Measurements from ENCODE around the gene NR3C1.

NR3C1 gene

DNA sequence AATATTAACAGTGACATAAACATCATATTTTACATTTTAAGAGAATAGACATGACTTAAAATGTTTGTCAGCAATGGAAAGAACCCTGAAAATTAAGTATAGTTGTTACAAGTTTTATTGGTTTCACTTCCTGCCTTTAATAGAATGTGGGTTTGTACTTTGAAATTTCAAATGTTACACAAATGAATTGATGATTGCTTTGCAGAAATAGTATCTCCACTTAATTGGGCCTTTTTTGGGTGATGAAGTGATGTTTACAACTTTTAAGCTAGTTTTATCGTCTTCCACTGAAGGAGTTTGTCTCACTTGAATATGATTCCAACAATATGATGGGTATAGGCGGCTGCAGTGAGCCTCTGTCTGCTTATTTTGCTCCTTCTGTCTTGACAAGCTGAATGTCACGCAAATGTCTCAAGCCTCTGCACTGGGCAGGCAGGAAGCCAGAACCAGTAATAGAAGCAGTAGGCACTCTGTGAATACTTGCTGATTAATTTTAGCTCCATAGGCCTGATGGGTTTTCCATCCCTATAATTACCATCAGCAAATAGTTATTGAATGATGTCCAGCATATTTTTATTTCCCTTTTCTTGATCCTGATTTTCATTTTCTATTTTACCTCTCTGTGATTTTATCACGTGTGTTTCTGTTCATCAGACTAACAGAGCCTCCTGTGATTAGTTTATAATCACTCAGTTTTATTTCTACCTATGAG is 10.6 kb upstream of the NR3C1 start:
- WGBS = 96% methylated on average over 3 of the region's 4 CpGs
- H2BK15ac ChIP-seq (ENCODE audit: low read depth, poor library complexity, severe bottlenecking) = no peak overlapping the region
- no peak overlapping the region for H2BK12ac ChIP-seq (ENCODE audit: low read length in 2 of 2)

DNA sequence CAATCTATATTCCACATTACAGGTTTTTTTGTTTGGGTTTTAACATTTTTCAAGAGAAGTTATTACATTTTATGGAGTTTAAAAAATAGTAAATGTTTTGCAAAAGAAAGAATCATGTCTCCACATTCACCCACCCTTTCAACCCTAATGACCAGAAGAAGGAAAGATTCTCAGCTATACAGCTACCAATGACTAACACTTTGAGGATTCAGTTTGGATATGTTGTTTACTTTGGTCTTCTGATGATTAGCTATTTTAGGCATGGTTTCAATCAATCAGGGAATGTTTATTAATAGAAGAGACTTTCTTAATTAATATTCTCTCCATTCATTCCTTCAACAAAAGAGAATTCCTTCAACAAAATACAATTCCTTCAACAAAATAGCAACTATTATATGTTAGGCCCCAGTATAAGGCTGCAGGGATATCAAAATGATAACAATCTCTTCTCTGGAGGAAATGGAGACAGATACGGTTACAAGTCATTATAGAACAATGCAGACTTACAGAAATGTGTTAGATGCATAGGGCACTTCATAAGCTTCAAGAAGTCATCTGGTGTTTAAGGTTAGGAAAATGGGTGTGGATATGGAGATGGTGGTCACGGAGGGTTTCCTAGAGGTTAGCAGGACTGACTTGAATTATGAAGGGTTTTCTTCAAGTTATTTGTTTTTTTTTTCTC is 9.3 kb upstream of the NR3C1 start:
- Histone ChIP-seq H3K4ac (ENCODE audit: low read depth in 1 of 2, low read length in 2 of 2) (no peak overlapping the region), H3K14ac (ENCODE audit: low read length in 2 of 2) (no peak overlapping the region), H3K9me3 (ENCODE audit: control insufficient read depth, low read length) (no peaks in the 10 kb centered on the region), H2BK15ac (ENCODE audit: low read depth, poor library complexity, severe bottlenecking) (no peak overlapping the region), H3K18ac (ENCODE audit: low read depth in 1 of 2, low read length in 2 of 2) (no peak overlapping the region), H2AFZ (ENCODE audit: low read depth, low read length) (no peak overlapping the region), H3K23ac (ENCODE audit: low read length in 2 of 2) (no peak overlapping the region), H4K91ac (ENCODE audit: low read length) (no peak overlapping the region), H3K27ac (ENCODE audit: low read length, poor library complexity, severe bottlenecking) (no peak overlapping the region), H3K36me3 (ENCODE audit: control insufficient read depth in 1 of 2, insufficient read depth in 2 of 2, low read depth in 1 of 2, low read length in 2 of 2) (no peaks in the 10 kb centered on the region), H4K8ac (ENCODE audit: low read length) (no peak overlapping the region), H3K4me2 (ENCODE audit: low read length, poor library complexity, severe bottlenecking) (no peak overlapping the region), H2AK5ac (ENCODE audit: low read length, severe bottlenecking) (no peak overlapping the region), H3K4me1 (ENCODE audit: control insufficient read depth, insufficient read depth, low read depth, low read length) (no peaks in the 10 kb centered on the region), H2BK120ac (ENCODE audit: low read depth, low read length) (no peak overlapping the region), H3K4me3 (ENCODE audit: insufficient read depth in 1 of 2, low read depth in 1 of 2, low read length in 2 of 2) (no peak overlapping the region), H2BK12ac (ENCODE audit: low read length in 2 of 2) (no peak overlapping the region), H3K9ac (ENCODE audit: low read length) (no peak overlapping the region), H3K79me1 (replicated peaks; ENCODE audit: low read length, poor library complexity, severe bottlenecking) (no peaks in the 10 kb centered on the region), H2BK5ac (ENCODE audit: low read depth, low read length, poor library complexity, severe bottlenecking) (no peak overlapping the region), H3K27me3 (ENCODE audit: control insufficient read depth in 1 of 2, insufficient read depth in 1 of 2, low read length in 2 of 2) (no peaks in the 10 kb centered on the region)
- peak; percentile 47 for DNase-seq
- WGBS = 47% methylated on average over 2 of the region's 2 CpGs

More for the DNA sequence above, 10.6 kb upstream of the NR3C1 start:
- no peaks in the 10 kb centered on the region for H3K9me3 ChIP-seq (ENCODE audit: control insufficient read depth, low read length)
- no peak overlapping the region for H4K8ac ChIP-seq (ENCODE audit: low read length)
- H3K23ac ChIP-seq (ENCODE audit: low read length in 2 of 2) = no peak overlapping the region
- H3K9ac ChIP-seq (ENCODE audit: low read length) = no peak overlapping the region
- peaks cover 1% of the 10 kb centered on the region for H3K4me1 ChIP-seq (ENCODE audit: control insufficient read depth, insufficient read depth, low read depth, low read length)
- no peak overlapping the region for H3K14ac ChIP-seq (ENCODE audit: low read length in 2 of 2)
- H3K36me3 ChIP-seq (ENCODE audit: control insufficient read depth in 1 of 2, insufficient read depth in 2 of 2, low read depth in 1 of 2, low read length in 2 of 2) = no peaks in the 10 kb centered on the region
- H3K4me2 ChIP-seq (ENCODE audit: low read length, poor library complexity, severe bottlenecking) = no peak overlapping the region
- no peak overlapping the region for H3K27ac ChIP-seq (ENCODE audit: low read length, poor library complexity, severe bottlenecking)
- H2BK120ac ChIP-seq (ENCODE audit: low read depth, low read length) = no peak overlapping the region
- H3K79me1 ChIP-seq (replicated peaks; ENCODE audit: low read length, poor library complexity, severe bottlenecking) = no peaks in the 10 kb centered on the region
- no peak overlapping the region for H2AFZ ChIP-seq (ENCODE audit: low read depth, low read length)
- H3K4me3 ChIP-seq (ENCODE audit: insufficient read depth in 1 of 2, low read depth in 1 of 2, low read length in 2 of 2) = no peak overlapping the region
- no peak overlapping the region for H2BK5ac ChIP-seq (ENCODE audit: low read depth, low read length, poor library complexity, severe bottlenecking)
- H4K91ac ChIP-seq (ENCODE audit: low read length) = no peak overlapping the region
- no peak for DNase-seq
- H3K27me3 ChIP-seq (ENCODE audit: control insufficient read depth in 1 of 2, insufficient read depth in 1 of 2, low read length in 2 of 2) = no peaks in the 10 kb centered on the region
- no peak overlapping the region for H3K18ac ChIP-seq (ENCODE audit: low read depth in 1 of 2, low read length in 2 of 2)
- H2AK5ac ChIP-seq (ENCODE audit: low read length, severe bottlenecking) = no peak overlapping the region
- H3K4ac ChIP-seq (ENCODE audit: low read depth in 1 of 2, low read length in 2 of 2) = no peak overlapping the region

- Histone ChIP-seq H3K23ac (ENCODE audit: low read length in 2 of 2) (no peak overlapping the region), H3K9ac (ENCODE audit: low read length) (no peak overlapping the region), H3K27me3 (ENCODE audit: control insufficient read depth in 1 of 2, insufficient read depth in 1 of 2, low read length in 2 of 2) (no peaks in the 10 kb centered on the region), H2BK120ac (ENCODE audit: low read depth, low read length) (no peak overlapping the region), H4K91ac (ENCODE audit: low read length) (no peak overlapping the region), H3K4ac (ENCODE audit: low read depth in 1 of 2, low read length in 2 of 2) (no peak overlapping the region), H4K8ac (ENCODE audit: low read length) (no peak overlapping the region), H3K4me2 (ENCODE audit: low read length, poor library complexity, severe bottlenecking) (no peak overlapping the region), H2BK5ac (ENCODE audit: low read depth, low read length, poor library complexity, severe bottlenecking) (no peak overlapping the region), H3K18ac (ENCODE audit: low read depth in 1 of 2, low read length in 2 of 2) (no peak overlapping the region), H3K4me3 (ENCODE audit: insufficient read depth in 1 of 2, low read depth in 1 of 2, low read length in 2 of 2) (no peak overlapping the region), H3K36me3 (ENCODE audit: control insufficient read depth in 1 of 2, insufficient read depth in 2 of 2, low read depth in 1 of 2, low read length in 2 of 2) (no peaks in the 10 kb centered on the region), H3K14ac (ENCODE audit: low read length in 2 of 2) (no peak overlapping the region), H3K27ac (ENCODE audit: low read length, poor library complexity, severe bottlenecking) (no peak overlapping the region), H3K79me1 (replicated peaks; ENCODE audit: low read length, poor library complexity, severe bottlenecking) (no peaks in the 10 kb centered on the region), H2BK12ac (ENCODE audit: low read length in 2 of 2) (no peak overlapping the region), H3K4me1 (ENCODE audit: control insufficient read depth, insufficient read depth, low read depth, low read length) (no peaks in the 10 kb centered on the region), H2AFZ (ENCODE audit: low read depth, low read length) (no peak overlapping the region), H2AK5ac (ENCODE audit: low read length, severe bottlenecking) (no peak overlapping the region), H3K9me3 (ENCODE audit: control insufficient read depth, low read length) (no peaks in the 10 kb centered on the region), H2BK15ac (ENCODE audit: low read depth, poor library complexity, severe bottlenecking) (no peak overlapping the region)
- whole genome bisulfite sequencing = 100% methylated on average over 1 of the region's 2 CpGs
- DNase-seq = no peak
Observed at GRCh38 chr5:143409926-143410325, 6.4 kb upstream of the NR3C1 start.

- Histone ChIP-seq H2AK5ac (ENCODE audit: low read length, severe bottlenecking) (no peak overlapping the region), H2BK12ac (ENCODE audit: low read length in 2 of 2) (no peak overlapping the region), H4K91ac (ENCODE audit: low read length) (no peak overlapping the region), H2BK5ac (ENCODE audit: low read depth, low read length, poor library complexity, severe bottlenecking) (no peak overlapping the region), H3K4me3 (ENCODE audit: insufficient read depth in 1 of 2, low read depth in 1 of 2, low read length in 2 of 2) (no peak overlapping the region), H3K14ac (ENCODE audit: low read length in 2 of 2) (no peak overlapping the region), H3K36me3 (ENCODE audit: control insufficient read depth in 1 of 2, insufficient read depth in 2 of 2, low read depth in 1 of 2, low read length in 2 of 2) (no peaks in the 10 kb centered on the region), H3K4me1 (ENCODE audit: control insufficient read depth, insufficient read depth, low read depth, low read length) (no peaks in the 10 kb centered on the region), H3K4me2 (ENCODE audit: low read length, poor library complexity, severe bottlenecking) (no peak overlapping the region), H2BK120ac (ENCODE audit: low read depth, low read length) (no peak overlapping the region), H2BK15ac (ENCODE audit: low read depth, poor library complexity, severe bottlenecking) (no peak overlapping the region), H3K79me1 (replicated peaks; ENCODE audit: low read length, poor library complexity, severe bottlenecking) (peaks cover 3% of the 10 kb centered on the region), H3K27me3 (ENCODE audit: control insufficient read depth in 1 of 2, insufficient read depth in 1 of 2, low read length in 2 of 2) (no peaks in the 10 kb centered on the region), H3K18ac (ENCODE audit: low read depth in 1 of 2, low read length in 2 of 2) (no peak overlapping the region), H3K23ac (ENCODE audit: low read length in 2 of 2) (no peak overlapping the region), H3K9ac (ENCODE audit: low read length) (no peak overlapping the region), H3K4ac (ENCODE audit: low read depth in 1 of 2, low read length in 2 of 2) (no peak overlapping the region), H3K9me3 (ENCODE audit: control insufficient read depth, low read length) (no peaks in the 10 kb centered on the region), H3K27ac (ENCODE audit: low read length, poor library complexity, severe bottlenecking) (no peak overlapping the region), H2AFZ (ENCODE audit: low read depth, low read length) (no peak overlapping the region), H4K8ac (ENCODE audit: low read length) (no peak overlapping the region)
- no peak for DNase-seq
- WGBS = 100% methylated on average over 1 of the region's 1 CpG
Observed at GRCh38 chr5:143406408-143406807, 2.9 kb upstream of the NR3C1 start.

All from mesenchymal stem cell (in vitro differentiated cells and primary cell).